HFF-Myc (cell line): ENCODE results near the gene RBM10.

Source experiments
- DNase-seq: peaks from one replicate; pipeline ENCODE4 v3.0.0-alpha.2; 2011; ENCODE audit warnings: low read depth; ENCODE audit errors: extremely low read depth
- H3K4me3 ChIP-seq: replicated peaks from 2 replicates; pipeline ENCODE4 v1.5.1; 2011; ENCODE audit warnings: low read depth, mild to moderate bottlenecking, control low read depth, low read length
- TF ChIP-seq, protein P1 (sequence below): IDR thresholded peaks from 2 replicates; pipeline ENCODE4 v1.5.1; 2012; ENCODE audit warnings: mild to moderate bottlenecking, low read depth, low read length, control low read depth; ENCODE audit errors: missing control alignments

Gene RBM10

GRCh38 chrX:47232803-47233332 lies 87.8 kb downstream of the RBM10 start, which contains the start of gene USP11:
TSS of gene USP11 (plus strand) at chrX:47233009. CDS start at chrX:47233044, 35 bp downstream.
- no peak for DNase-seq
- TF ChIP-seq, protein P1, sequence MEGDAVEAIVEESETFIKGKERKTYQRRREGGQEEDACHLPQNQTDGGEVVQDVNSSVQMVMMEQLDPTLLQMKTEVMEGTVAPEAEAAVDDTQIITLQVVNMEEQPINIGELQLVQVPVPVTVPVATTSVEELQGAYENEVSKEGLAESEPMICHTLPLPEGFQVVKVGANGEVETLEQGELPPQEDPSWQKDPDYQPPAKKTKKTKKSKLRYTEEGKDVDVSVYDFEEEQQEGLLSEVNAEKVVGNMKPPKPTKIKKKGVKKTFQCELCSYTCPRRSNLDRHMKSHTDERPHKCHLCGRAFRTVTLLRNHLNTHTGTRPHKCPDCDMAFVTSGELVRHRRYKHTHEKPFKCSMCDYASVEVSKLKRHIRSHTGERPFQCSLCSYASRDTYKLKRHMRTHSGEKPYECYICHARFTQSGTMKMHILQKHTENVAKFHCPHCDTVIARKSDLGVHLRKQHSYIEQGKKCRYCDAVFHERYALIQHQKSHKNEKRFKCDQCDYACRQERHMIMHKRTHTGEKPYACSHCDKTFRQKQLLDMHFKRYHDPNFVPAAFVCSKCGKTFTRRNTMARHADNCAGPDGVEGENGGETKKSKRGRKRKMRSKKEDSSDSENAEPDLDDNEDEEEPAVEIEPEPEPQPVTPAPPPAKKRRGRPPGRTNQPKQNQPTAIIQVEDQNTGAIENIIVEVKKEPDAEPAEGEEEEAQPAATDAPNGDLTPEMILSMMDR: no peak
- H3K4me3 ChIP-seq: peak within 1 kb of the TSS; percentile 53

DNA sequence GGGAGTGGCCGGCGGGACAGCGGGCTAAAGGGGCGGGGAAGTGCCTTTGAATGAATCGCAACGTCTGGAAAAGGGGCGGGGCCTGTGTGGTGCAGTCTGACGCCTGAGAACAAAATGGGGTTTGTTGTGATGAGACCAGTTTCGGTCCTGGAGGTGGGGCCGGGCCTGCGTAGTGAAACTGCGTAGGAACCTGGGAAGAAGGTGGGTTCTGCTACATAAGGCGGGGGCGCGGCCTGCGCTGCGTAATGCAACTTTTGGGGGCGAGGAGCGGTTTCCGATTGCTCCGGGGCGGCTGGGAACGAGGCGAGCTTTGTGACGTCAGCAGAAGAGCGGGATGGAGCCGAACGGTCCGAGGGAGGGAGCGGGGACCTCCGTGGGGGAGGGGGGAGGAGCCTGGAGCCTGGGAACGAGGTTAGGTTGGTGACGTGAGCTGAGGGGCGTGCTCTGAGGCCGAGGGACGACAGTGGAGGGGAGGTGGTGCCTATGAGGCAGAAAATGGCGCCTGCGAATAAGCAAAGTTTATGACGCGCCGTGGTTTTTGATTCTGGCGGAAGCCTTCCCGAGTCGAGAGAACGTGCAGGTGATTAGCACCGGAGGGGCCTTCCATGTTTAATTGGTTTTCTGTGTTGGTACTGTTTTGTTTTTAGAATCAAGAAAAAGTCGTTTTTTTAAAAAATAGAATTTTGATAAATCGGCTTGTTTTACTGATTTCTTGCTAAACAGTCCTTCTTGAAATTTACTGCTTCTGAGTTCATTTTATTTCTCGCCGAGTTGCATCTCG lies 88.5 kb downstream of the RBM10 start:
- DNase-seq: peak; percentile 83

GRCh38 chrX:47234583-47234982 lies 89.6 kb downstream of the RBM10 start:
- H3K4me3 ChIP-seq: peak overlapping the region; percentile 53
- TF ChIP-seq, protein P1: no peak
- no peak for DNase-seq

More for the DNA sequence above, 88.5 kb downstream of the RBM10 start:
- TF ChIP-seq, protein P1: no peak
- peak overlapping the region; percentile 53 for H3K4me3 ChIP-seq

DNA sequence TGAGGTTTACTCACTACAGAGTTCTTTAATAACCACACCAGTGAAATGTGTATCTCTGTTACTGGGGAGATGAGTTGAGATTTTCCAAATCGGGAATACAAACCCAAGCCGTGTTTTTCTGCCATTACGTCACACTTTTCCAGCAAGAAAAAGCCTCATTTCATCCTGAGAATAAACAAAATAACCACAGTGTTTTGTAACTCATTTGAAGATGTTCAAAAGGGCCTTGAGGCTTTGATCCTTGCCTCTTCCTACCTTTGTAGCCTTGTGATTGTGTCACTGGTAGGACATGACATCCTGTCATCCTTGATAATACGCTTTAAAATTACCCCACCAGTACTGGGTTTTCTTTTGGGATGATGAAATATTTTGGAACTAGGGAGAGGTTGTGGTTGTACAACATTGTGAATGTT lies 90.7 kb downstream of the RBM10 start:
- no peak for DNase-seq
- no peak overlapping the region for H3K4me3 ChIP-seq
- TF ChIP-seq, protein P1: no peak
